Mucosa of rectum (tissue), 2 donors: ENCODE results near the gene KRT71.

Experiments
- H3K27ac ChIP-seq, 2 donors: one replicate each; pipeline ENCODE4 v1.7.0; 2013; ENCODE audit warnings: inconsistent platforms in 2 of 2, low read depth in 2 of 2, low read length in 2 of 2
- H3K27me3 ChIP-seq, 2 donors: one replicate each; pipeline ENCODE4 v1.7.0; 2013; ENCODE audit warnings: low read length in 2 of 2; ENCODE audit not compliant: control insufficient read depth in 2 of 2, insufficient read depth in 2 of 2
- H3K36me3 ChIP-seq, 2 donors: one replicate each; pipeline ENCODE4 v1.7.0; 2013; ENCODE audit warnings: low read length in 2 of 2; ENCODE audit not compliant: control insufficient read depth in 2 of 2, insufficient read depth in 2 of 2
- H3K4me1 ChIP-seq, 2 donors: one replicate each; pipeline ENCODE4 v1.7.0; 2013; ENCODE audit warnings: low read length in 2 of 2, mild to moderate bottlenecking in 1 of 2; ENCODE audit not compliant: control insufficient read depth in 2 of 2, insufficient read depth in 2 of 2
- H3K4me3 ChIP-seq, 2 donors: one replicate each; pipeline ENCODE4 v1.7.0; 2013; ENCODE audit warnings: low read length in 2 of 2
- H3K9ac ChIP-seq, 2 donors: one replicate each; pipeline ENCODE4 v1.7.0; 2013; ENCODE audit warnings: low read length in 2 of 2, low read depth in 1 of 2, mild to moderate bottlenecking in 1 of 2
- H3K9me3 ChIP-seq, 2 donors: one replicate each; pipeline ENCODE4 v1.7.0; 2013; ENCODE audit warnings: low read length in 2 of 2; ENCODE audit not compliant: control insufficient read depth in 2 of 2
- donor health status: healthy.
- donor health status: Normal muscosa, but diverticular disease.

KRT71 gene

DNA sequence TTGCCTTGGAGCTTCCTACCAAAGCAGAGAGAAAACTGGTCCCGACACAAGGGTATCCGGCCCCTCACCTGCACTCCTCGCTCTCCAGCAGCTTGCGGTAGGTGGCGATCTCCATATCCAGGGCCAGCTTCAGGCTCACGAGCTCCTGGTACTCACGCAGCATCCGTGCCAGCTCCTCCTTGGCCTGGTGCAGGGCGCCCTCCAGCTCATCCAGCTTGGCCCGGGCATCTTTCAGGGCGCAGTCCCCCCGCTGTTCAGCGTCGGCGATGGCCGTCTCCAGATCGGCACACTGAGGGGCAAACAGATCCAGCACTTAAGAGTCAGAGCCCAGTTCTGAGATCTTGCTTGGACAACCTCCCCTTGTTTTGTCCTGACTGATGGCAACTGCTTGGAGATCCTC, 34.6 kb upstream of the KRT71 start:
- Histone ChIP-seq H3K9me3 (no peaks in the 10 kb centered on the region), H3K9ac (no peak overlapping the region), H3K4me1 (no peaks in the 10 kb centered on the region), H3K27ac (no peak overlapping the region), H3K27me3 (peaks cover 0 to 2% of the 10 kb centered on the region in 2 donors), H3K4me3 (no peak overlapping the region), H3K36me3 (no peaks in the 10 kb centered on the region)

DNA sequence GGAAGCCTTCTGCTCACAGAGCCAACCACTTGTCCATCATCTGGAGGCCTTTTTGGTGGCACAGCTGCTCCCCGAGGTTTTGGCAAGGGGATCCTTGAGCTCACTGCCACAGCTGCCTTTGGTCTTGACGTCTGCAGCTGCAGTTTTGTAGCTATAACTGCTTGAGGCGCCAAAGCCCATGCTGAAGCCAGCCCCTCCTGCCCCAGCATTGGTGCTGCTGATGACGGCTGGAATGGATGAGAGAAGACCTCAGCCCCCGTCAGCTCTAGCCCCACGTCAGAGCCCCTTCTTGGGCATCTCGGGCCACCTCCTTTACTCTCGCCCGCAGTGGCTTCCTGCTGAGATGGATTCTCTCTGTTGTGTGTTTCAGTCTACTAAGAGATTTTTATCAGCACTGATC, 33.0 kb upstream of the KRT71 start:
- no peaks in the 10 kb centered on the region for H3K27me3 ChIP-seq
- H3K9ac ChIP-seq: no peak overlapping the region
- no peaks in the 10 kb centered on the region for H3K4me1 ChIP-seq
- no peak overlapping the region for H3K27ac ChIP-seq
- no peaks in the 10 kb centered on the region for H3K36me3 ChIP-seq
- H3K9me3 ChIP-seq: no peaks in the 10 kb centered on the region
- no peak overlapping the region for H3K4me3 ChIP-seq

DNA sequence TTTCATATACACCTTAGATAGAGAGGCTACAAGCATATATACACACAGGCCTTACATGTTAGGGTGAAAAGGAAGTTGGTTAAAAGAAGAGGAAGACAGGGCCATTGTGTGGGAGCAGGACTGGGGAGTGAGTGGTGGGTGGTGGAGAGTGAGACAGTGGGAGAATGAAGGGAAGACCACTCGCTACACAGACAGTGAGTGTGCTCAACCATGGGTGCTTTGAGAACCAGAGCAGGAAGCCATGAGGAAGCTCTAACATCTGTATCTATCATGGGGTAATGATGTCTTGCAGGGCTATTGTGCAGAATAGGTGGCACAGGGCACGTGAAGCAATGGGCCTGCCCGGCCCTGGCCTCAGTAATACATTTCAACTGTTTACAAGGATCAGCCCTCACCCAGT, 32.1 kb upstream of the KRT71 start:
- H3K4me3 ChIP-seq: no peak overlapping the region
- no peak overlapping the region for H3K9ac ChIP-seq
- no peaks in the 10 kb centered on the region for H3K4me1 ChIP-seq
- H3K27me3 ChIP-seq: no peaks in the 10 kb centered on the region
- no peaks in the 10 kb centered on the region for H3K36me3 ChIP-seq
- no peak overlapping the region for H3K27ac ChIP-seq
- no peaks in the 10 kb centered on the region for H3K9me3 ChIP-seq

DNA sequence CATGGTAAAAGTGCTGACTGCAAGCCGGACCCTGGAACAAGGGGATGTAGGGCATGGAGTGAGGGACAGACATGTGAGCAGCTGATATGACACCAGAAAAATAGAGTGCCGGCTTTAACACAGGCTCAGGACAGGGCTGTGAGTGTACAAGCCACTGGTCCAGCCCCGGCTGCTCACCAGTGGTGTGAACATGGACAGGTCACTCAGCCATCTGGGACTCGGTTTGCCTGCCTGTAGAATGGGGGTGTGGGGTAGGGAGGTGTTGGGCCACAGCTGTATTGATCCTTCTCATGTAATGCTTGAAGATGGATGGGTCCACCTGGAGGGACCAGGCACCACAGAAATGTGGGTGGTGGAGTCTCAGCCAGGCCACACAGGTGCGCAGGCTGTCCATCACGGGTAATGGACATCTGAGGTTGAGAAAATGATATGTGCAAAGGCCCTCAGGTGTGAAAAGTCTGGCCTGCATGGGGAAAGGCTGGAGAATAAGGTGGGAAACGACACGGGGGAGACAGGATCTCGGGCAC, 31.3 kb upstream of the KRT71 start:
- Histone ChIP-seq H3K9ac (no peak overlapping the region), H3K9me3 (no peaks in the 10 kb centered on the region), H3K27ac (no peak overlapping the region), H3K4me3 (no peak overlapping the region), H3K27me3 (no peaks in the 10 kb centered on the region), H3K36me3 (no peaks in the 10 kb centered on the region), H3K4me1 (no peaks in the 10 kb centered on the region)

DNA sequence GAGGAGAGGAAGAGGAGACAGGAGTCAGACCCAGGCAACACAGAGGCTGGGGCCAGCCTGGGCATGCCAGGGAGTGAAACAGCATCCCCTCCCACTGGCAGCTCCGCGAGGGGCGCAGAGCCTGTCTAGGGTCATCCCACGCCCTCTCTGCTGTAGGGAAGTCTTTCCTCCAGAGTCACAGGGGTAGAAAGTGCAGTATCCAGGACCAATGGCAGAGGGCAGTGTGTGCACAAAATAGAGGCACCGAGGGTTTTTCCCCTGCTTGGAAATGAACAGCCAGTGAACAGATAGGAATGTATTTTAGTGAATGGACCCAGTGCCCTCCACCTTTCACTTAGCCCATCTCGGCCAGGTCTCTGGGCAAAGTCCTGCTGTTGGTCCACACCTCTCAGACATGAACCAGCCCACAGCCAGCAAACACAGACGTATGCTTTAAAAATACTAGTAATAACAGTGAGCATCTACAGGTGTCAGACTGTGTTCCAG, 30.1 kb upstream of the KRT71 start:
- H3K36me3 ChIP-seq: no peaks in the 10 kb centered on the region
- H3K4me1 ChIP-seq: no peaks in the 10 kb centered on the region
- no peak overlapping the region for H3K4me3 ChIP-seq
- no peaks in the 10 kb centered on the region for H3K9me3 ChIP-seq
- no peaks in the 10 kb centered on the region for H3K27me3 ChIP-seq
- H3K27ac ChIP-seq: no peak overlapping the region
- no peak overlapping the region for H3K9ac ChIP-seq

DNA sequence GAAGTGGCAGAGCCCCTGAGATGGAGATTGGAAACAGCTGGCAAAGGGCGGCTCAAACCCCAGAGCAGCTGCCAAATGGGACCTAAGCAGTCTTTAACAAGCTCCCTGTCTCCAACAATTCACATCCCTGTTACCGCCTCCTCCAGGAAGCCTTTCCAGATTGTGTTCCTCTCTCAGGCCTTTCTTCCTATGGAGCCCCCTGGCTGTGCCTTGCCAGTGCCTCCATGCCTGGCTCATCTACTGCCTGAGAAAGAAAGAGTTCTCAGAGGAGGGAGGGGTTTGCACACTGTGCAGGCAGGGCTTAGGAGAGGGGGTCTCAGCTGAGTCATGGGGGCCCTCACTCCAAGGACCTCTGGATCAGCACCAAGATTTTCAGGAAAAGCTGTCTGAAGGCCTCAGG, 29.5 kb upstream of the KRT71 start:
- H3K27me3 ChIP-seq: no peaks in the 10 kb centered on the region
- H3K9me3 ChIP-seq: no peaks in the 10 kb centered on the region
- H3K36me3 ChIP-seq: no peaks in the 10 kb centered on the region
- H3K4me1 ChIP-seq: no peaks in the 10 kb centered on the region
- H3K9ac ChIP-seq: no peak overlapping the region
- H3K27ac ChIP-seq: no peak overlapping the region
- H3K4me3 ChIP-seq: no peak overlapping the region

DNA sequence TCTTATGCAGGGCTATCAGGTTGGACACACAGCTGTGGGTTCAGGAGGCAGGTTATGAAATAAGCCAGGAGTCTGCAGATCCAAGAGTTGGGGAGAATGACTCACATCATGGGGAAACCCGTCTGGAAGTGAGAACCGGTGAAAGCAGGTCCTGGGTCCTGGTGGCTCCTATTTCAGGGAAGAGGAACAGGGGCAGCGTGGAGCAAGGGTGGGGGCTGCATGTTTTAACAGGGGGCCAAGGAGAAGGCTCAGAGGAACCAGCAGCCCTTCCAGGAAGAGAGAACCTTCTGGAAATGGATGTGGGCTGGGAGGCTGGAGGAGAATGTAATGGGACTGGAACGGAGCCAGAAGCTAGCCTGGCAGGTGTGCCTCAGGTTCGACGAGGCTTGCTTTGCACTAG, 28.5 kb upstream of the KRT71 start:
- Histone ChIP-seq H3K27ac (no peak overlapping the region), H3K27me3 (no peaks in the 10 kb centered on the region), H3K4me3 (no peak overlapping the region), H3K9ac (no peak overlapping the region), H3K9me3 (no peaks in the 10 kb centered on the region), H3K36me3 (no peaks in the 10 kb centered on the region), H3K4me1 (no peaks in the 10 kb centered on the region)

DNA sequence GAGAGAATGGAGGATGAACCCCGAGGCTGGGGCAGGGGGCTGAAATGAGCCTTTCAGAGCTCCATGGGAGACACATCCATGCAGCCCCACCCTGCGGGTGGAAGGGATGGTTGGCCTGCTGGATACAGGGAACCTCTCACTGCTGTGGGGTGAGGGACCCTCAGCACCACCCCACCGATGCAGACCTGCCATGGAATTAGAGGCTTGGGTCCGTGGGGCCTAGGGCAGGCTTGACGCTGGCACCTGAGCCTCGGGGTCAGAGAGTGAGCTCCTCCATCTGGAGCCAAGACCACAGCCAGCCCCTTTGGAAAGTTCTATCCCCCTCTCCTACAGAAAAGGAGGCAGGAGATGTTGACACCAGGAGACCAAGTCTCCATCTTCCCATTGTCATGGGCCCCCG, 28.1 kb upstream of the KRT71 start:
- Histone ChIP-seq H3K27ac (no peak overlapping the region), H3K9me3 (no peaks in the 10 kb centered on the region), H3K4me1 (no peaks in the 10 kb centered on the region), H3K4me3 (no peak overlapping the region), H3K27me3 (no peaks in the 10 kb centered on the region), H3K9ac (no peak overlapping the region), H3K36me3 (no peaks in the 10 kb centered on the region)

DNA sequence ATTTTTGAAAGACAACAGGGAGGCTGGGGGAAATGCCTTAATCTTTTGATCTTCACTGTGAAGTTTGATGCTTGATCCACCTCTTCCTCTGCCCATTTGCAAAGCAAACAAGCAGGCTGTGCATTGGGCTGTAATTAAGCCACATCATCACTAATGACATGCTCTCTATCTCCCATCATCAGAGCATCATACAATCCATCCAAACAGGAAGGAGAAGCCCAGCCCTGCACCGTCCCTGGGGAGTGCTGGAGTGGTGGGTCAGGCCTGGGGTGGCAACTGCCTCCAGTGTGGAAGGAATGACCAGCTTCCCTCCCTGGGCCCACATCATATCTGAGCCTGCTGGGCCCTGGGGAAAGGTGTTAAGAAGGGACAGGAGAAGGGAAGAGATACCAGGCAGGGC, 27.6 kb upstream of the KRT71 start:
- H3K9me3 ChIP-seq: no peaks in the 10 kb centered on the region
- H3K27ac ChIP-seq: no peak overlapping the region
- H3K36me3 ChIP-seq: no peaks in the 10 kb centered on the region
- no peaks in the 10 kb centered on the region for H3K27me3 ChIP-seq
- no peak overlapping the region for H3K9ac ChIP-seq
- no peak overlapping the region for H3K4me3 ChIP-seq
- no peaks in the 10 kb centered on the region for H3K4me1 ChIP-seq

DNA sequence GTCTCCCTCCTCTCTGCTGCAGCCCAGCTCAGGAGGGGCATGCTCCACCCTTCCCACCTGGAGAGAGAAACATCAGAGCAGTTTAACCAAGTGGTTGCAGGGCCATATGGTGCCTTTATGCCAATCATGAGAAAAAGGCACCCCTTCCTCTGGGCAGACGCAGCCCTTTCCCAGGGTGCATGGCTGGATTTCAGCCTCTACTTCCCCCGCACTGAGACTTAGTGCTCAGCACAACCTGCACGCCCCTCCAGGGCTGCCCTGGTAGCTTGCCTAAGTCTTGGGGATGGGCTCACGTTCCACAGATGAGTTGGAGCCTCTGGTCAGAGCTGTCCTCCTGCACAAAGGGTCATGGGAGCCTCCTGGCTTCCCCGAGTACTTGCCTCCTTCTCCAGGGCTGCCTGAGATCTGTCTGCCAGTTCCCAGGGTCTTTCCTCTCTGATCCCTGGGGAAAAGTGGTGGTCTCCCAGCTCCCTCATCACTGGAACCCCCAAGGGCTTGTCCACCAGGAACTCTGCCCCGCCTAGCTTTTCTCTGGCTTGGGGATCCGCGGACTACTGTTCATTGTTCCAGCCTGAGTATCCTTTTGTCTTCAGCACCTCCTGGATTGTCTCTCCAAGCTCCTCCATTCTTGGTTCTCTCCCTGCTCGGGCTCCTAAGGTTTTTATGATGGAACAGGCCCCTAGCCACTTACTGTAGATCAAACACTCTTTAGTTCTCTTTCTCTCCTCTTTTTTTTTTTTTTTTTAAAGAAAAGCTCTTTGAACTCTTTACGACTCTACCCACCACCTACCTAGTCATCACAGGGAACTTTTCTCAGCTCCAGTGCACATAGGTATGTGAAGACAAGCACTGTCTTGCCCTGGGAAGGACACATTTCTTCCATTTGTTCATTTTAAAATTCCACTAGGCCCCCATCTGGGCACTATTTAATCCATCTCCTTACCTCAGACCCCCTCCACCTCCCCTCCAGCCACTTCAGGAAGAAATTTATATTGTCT, 26.8 kb upstream of the KRT71 start:
- H3K4me1 ChIP-seq: no peaks in the 10 kb centered on the region
- H3K4me3 ChIP-seq: no peak overlapping the region
- H3K9ac ChIP-seq: no peak overlapping the region
- H3K27ac ChIP-seq: no peak overlapping the region
- H3K9me3 ChIP-seq: no peaks in the 10 kb centered on the region
- H3K27me3 ChIP-seq: no peaks in the 10 kb centered on the region
- no peaks in the 10 kb centered on the region for H3K36me3 ChIP-seq
